HG03469 (cell line): Measurements from ENCODE around the gene SNRPB2.
A peak's percentile ranks its signal among the peaks of the same experiment; 100 is the strongest.

Source experiments
- ATAC-seq: cut with Tn5 transposase; IDR thresholded peaks from one replicate; pipeline ENCODE4 v1.9.1; 2021; ENCODE audit warnings: mild to moderate bottlenecking, moderate library complexity, moderate number of reproducible peaks; ENCODE audit not compliant: unreplicated experiment

SNRPB2 gene

DNA sequence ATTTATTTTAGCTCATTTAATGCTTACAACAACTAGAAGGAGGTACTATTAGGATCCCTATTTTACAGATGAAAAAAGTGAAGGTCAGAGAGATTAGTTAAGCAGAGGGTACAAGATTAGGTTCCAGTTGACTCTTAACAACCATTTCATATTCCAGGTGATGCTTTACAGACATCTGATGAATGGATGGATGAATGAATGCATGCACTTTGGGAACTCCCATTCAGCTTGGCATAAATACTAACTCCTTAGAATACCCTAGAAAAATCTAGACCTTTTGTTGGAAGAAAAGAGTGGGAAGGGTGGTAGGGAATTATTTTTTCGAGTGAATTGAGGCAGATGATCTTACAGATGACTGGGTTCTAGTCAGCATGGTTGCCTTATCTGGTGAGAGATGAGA lies 746 bp upstream of the SNRPB2 start:
- ATAC-seq: no peak

DNA sequence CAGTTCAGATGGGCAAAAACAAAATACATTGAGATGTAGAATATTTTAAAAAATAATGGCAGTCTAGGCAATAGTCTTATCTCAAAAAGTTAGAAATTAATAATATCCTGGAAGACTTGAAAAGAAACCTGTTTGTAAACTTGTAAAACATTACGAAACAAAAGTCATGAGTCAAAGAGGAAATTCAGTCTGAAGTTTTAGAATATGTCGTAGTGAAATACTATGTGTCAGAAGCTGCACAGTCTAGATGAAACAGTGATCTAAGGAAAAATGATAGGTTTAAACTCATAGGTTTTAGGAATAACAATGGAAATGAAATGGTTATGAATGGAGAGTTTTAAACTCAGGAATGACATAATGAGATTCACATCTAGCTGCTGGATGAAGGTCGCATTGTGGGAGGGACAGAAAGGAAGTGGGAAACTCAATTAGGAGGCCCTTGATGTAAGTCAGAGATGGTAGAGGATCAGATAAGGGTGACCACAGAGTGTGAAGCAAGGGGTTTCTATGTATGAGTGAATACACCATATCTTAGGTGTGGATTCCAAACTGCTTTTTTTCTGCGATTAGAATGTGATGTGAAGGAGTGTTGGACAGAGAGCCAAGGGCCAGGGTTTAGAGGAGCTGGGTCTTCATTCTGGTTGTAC lies 2.8 kb downstream of the SNRPB2 start:
- ATAC-seq: no peak

GRCh38 chr20:16740365-16741072 lies 10.7 kb downstream of the SNRPB2 start:
- ATAC-seq: no peak

DNA sequence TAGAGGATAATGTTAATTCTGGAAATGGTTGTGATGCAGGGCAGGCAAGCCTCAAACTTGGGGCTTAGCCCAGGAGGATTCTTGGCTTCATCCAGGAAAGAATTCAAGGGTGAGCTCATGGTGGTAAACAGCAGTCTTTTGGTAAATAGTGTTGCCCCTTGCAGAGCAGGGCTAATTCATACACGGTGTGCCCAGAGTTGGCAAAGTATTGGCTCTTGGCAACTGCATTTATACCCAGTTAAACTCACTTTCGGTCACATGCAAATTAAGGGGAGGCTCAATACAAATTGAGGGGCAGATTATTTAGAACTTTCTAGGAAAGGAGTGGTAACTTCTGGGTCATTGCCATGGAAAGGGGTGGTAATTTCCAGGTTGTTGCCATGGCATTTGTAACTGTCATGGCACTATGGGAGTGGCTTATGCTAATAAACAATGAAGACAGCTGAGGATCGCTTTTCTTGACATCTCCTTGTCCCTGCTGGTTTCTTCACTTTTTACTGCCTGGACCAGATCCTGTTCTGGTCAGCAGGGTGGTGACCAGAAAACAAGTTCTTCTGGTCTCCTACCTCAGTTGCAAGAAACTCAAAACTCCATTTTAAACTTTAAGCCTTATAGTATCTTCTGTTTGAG lies 14.5 kb downstream of the SNRPB2 start:
- no peak for ATAC-seq

DNA sequence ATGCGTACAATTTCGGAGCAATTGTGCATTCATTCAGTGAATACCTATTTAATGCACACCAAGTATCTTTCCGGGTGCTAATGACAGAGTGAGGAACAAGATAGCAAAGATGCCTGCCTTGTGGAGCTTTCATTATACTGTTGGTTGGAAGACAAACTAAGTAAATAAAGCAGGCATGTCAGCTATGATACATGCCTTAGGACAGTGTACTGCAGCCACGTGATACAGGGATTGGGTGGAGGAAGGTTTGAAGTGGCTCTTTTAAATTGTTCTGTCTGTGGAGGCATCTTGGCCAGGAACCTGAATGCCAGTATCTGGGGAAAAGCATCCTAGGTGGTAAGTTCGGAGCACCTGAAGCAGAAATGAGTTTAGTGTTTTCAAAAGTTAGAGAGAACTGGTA lies 15.4 kb downstream of the SNRPB2 start:
- no peak for ATAC-seq

GRCh38 chr20:16747291-16747811 lies 17.5 kb downstream of the SNRPB2 start:
- ATAC-seq: no peak

GRCh38 chr20:16748308-16748900 lies 18.6 kb downstream of the SNRPB2 start, which contains the start of gene OTOR:
Gene OTOR (plus strand): TSS chr20:16748358. CDS start chr20:16748402, 44 bp downstream.
- no peak for ATAC-seq

DNA sequence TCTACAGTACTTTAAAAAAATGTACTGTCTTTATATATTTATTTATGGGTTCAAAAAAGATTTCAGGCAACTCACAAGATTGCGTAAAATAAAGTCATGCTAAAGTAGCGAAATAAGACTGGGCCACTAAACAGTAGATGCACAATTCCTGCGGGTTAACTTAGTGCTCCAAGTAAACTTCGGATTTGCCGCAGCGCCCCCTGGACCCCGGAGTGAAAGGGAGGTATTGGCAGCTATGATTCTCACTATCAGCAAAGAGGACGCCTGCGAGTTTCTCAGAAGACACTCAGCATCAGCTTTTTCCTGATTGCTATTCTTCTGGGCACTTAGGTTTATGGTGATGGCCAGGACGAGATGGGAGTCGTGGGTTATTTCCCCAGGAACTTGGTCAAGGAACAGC lies 19.7 kb downstream of the SNRPB2 start:
- ATAC-seq: no peak

- ATAC-seq: no peak
Observed at GRCh38 chr20:16752082-16752481, 22.3 kb downstream of the SNRPB2 start.

DNA sequence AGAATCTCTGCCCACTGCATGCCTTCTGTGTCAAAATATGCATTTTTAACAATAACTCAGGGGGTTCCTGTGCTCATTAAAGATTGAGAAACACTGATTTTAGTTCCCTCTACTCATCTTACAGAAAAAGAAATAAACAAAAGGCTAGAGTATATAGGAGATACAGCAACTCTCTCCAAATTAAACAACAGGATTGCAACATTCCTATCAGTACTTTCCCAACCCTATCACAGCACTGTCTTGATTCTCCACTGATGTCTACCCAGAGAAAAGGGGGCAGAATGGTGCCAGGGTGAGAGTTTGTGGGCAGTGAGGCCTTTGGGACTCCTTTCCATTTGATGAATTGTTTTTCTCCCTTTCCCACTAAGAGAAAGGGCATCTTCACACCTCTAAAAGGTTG lies 23.1 kb downstream of the SNRPB2 start:
- no peak for ATAC-seq

DNA sequence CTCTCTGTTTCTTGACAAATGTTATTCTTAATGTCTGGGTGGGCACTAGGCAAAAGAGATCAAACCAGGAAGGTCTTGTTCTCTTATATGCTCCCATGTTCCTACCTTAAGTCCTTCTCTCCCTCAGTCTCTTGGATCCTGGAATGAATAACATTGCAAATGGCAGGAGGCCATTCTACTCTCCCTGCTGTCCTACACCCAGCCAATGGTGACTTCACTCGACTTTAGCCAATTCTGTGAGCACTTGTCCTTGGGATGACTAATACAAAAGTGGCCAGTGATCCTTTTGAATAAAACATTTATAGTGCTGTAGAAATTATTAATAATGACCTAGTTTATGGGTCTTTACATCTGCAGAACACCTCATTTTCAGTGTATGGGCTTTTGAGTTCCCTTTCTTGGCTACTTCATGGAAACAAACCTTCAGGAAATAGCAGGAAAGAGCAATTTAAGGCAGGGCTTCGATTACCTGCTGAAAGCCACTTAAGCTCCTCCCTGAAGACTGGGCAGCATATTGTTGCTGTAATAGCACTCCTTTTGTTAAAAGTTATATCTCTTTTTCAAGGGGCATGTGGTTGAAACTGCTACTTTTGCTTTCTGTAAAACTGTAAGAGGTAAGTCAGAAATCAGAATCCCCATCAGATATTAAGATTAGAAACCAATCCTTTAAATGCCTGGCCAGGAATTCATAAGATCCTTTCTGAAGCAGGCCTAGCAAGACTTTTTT lies 28.8 kb downstream of the SNRPB2 start:
- ATAC-seq: no peak

- no peak for ATAC-seq
Observed at GRCh38 chr20:16759181-16759563, 29.3 kb downstream of the SNRPB2 start.

DNA sequence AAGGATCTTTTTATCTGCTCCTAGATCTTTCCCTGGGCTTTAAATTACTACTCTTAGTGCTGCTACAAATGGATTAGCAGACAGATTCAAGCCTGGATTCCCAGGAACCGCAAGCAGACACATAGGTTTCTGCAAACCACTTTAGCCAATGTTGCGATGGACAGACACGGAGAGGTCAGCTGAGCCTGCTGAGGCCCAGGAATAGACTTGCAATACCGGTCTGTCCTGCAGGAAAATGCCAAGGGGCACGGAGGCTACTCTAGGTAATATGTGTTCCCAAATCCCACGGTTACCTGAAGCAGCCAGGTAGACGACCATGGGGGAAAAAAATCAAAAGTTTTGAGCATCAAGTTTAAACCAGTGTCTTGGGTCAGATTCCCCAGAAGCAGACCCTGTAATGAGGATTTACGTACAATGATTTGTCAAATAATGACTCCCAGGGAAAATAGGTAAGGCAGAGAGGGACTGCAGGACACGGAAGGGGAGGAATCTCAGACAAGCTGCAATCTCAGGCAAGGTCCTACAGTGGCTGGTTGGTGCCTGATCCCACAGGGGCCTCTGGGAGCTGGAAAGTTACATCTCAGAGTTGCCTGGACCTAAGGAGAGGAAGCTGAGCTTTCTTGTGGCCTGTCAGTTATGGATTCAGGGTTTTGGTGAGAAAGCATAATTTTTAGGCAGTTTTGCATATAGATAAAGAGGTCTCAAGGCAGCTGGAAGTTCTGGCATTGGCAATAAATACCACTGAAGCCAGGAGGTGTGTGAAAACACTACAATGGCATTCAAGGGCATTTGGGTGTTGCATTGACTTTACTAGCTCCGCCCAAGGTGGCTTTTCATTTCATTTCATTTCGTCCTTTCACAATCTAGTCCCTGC lies 30.8 kb downstream of the SNRPB2 start:
- no peak for ATAC-seq

- peak; percentile 54 for ATAC-seq
Observed at GRCh38 chr20:16761305-16761829, 31.5 kb downstream of the SNRPB2 start.

GRCh38 chr20:16764560-16764959 lies 34.7 kb downstream of the SNRPB2 start:
- ATAC-seq: no peak

GRCh38 chr20:16771213-16771612 lies 41.4 kb downstream of the SNRPB2 start:
- ATAC-seq: no peak

DNA sequence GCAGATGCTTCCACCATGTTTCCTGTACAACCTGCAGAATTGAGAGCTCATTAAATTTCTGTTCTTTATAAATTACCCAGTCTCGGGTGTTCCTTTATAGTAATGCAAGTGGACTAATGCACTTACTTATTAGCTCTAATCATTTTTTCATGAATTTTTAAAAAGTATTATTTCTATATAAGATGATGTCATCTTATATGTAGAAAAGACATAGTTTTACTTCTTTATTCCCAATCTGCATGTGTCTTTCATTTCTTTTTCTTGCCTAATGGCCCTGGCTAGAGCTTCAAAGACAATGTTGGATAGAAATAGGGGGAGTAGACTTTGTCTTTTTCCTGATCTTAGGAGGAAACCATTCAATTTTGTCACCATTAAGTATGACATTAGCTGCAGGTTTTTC lies 46.1 kb downstream of the SNRPB2 start:
- no peak for ATAC-seq

DNA sequence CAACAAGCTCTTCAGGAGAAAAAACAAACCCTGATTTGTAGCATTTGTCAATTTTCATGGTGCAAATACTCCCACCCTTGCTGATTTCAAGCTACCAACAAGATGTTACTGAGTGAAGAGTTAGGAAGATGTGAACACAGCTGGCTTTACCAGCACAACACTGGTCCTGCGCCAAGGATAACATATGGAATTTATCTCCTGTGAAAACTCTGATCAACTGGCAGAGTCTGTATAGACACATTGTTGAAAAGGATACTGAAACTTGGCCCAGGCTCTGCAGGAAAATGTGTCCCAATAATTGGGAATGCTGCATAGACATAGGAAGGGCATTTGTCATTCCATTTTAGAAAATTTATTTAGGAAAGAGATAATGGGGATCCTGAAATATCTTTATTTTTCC lies 47.3 kb downstream of the SNRPB2 start:
- ATAC-seq: no peak

- no peak for ATAC-seq
Observed at GRCh38 chr20:16778159-16778558, 48.3 kb downstream of the SNRPB2 start.

GRCh38 chr20:16781496-16781895 lies 51.7 kb downstream of the SNRPB2 start:
- ATAC-seq: no peak
